Activated naive CD4-positive, alpha-beta T cell (primary cell): Measurements from ENCODE around the gene PSMB11.

ENCODE experiments used
- DNase-seq, 4 experiments: peaks; one replicate each; lab custom pipeline; 2025; lab: John Stamatoyannopoulos, UW

Gene PSMB11

DNA sequence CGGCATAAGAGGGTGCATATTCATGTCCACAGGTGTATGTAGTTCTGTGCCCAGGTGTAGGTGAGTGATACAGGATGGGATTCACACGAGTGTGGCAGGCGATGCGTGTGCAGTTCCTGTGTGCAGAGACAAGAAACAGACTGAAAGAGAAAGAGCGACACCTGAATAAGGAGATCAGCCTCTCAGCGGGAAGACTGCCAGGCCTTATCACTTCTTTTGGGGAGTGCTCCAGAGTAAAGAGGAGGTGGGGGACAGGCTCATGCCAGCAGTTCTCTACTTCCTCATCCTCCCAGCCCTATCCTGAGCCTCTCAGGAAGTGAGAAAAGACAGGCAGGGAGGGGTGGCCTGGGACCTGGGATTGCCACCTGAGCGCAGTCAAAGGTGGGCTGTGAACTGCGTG, 2.8 kb downstream of the PSMB11 start:
- no peak for DNase-seq

DNA sequence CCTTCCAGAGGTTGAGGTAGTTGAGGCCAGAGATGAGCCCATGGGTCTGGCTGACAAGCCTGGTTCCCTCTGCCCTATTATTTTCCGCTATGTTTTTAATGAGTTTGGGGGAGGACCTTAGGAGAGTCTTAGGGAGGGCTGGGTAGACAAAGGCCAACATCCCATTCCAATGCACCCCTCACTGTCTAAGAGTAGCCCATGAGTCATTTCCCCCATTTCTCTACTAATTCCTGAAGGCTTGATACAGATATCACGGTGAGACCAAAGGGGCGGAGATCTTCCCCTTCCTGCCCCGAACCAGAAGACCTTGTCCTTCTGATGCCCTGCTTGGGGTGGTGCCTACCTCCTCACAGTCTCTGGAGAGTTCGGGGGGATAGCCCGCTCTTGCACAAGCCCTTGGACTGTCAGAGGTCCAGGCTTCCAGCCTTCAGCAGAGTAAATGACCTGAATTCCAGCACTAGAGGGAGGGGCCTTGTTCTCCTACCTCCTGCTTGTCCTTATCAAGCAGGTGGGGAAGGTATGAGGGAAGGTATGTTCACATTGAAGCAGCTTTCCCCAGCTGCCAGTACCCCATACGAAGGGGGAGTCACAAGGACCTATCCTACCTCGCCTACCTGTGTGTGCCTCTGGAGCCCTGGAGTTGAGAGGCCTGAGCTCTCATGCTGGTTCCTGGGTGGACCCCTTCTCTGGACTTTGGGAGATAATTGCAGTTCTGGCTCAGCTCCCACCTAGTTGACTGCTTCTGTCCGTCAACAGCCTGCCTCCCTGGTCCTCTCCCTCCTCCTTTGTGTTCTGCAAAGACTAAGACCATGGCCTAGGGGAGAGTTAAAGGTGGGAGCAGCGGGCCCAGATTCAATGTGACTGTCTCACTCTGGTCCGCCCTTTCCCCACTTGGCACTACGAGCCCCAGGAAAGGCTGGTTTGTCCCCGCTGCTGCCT, 3.7 kb downstream of the PSMB11 start:
- no peak for DNase-seq

DNA sequence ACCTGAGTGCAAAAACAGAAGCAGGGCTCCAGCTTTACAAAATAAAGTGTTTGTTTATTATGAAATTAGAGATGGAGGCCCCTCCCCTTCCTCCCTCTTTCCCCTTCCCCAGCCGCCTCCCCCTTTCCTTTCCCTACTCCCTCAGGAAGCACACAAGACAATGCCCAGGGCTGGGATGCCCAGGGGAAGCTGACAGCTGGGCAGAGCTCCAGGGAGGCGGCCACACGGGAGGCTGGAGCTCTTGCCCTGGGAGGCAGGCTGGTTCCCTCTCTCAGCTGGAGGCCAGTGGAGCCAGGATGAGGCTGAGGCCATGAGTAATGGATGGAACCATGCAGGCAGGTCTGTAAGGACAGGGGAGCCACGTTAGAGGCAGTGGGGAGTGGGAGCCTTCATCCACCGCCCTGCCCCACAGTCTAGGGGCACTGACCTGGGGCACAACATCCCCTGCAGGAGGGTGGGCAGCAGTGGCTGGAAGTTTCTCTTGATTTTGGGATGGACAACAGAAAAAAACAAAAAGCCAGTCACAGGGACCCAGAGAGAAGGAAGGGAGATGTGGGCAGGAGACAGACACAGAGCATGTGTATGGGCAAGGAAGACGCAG, 5.1 kb downstream of the PSMB11 start:
- no peak for DNase-seq

DNA sequence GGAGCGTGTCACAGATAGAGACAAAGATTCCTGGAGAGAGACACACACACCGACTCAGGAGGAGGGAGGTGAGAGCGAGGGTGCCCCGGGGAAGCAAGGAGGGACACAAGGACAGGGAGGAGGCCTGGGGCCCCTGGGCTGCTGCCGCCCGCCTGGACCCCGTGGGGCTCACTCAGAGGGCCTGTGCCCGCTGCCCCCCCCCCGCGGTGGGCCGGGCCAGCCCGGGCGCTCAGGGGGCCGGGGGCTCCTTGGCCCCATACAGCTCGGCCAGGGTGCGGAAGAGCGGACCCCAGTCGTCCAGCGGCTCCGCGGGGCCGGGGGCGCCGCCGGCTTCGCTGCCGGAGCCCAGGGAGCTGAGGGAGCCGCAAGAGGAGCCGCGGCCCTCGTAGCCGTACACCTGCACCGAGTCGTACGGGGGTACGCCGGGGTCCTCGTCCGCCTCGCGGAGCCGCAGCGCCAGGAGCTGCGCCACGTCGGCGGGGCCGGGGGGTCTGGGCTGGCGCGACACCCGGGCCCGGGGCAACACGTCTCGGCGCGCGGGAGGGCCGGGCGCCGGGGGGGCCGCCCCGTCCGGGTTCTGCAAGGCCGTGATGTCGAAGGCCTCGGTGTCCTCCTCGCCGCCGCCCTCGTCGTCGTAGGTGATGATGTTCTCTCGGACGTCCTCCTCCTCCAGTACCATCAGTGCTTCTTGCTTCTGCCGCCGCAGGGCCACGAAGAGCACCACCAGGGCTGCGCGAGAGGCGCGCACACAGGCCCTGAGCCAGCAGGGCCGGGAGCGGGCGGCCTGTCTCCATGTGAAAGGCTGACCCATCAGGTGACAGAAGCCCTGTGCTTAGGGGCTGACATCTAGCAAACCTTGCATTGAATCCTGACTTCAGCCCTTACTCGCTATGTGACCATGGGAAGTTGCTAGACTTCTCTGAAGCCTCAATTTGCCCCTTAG, 6.0 kb downstream of the PSMB11 start:
- DNase-seq = no peak

DNA sequence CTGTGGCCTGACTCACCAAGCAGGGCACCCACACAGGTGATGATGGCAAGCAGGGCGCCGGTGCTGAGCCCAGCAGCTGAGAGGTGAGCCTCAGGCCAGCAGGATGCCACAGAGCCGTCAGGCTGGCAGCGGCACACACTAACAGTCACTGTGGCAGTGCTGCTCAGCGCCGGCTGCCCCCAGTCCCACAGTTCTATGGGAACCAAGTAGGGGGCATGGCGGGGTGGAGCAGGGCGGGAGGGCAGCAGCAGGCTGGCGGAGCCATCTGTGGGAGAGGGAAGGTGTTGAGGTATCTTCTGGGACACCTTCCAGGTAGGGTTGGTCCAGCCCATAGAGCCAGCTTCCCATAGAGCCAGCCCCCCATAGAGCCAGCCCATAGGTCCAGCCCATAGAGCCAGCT, 7.0 kb downstream of the PSMB11 start:
- DNase-seq = no peak

- DNase-seq = no peak
Measured at GRCh38 chr14:23051141-23052057, 9.4 kb downstream of the PSMB11 start.

- DNase-seq = no peak
Measured at GRCh38 chr14:23052182-23052623, 10.2 kb downstream of the PSMB11 start.

- no peak for DNase-seq
Measured at GRCh38 chr14:23052671-23053070, 10.7 kb downstream of the PSMB11 start.

GRCh38 chr14:23053426-23053825, 11.4 kb downstream of the PSMB11 start:
- no peak for DNase-seq

DNA sequence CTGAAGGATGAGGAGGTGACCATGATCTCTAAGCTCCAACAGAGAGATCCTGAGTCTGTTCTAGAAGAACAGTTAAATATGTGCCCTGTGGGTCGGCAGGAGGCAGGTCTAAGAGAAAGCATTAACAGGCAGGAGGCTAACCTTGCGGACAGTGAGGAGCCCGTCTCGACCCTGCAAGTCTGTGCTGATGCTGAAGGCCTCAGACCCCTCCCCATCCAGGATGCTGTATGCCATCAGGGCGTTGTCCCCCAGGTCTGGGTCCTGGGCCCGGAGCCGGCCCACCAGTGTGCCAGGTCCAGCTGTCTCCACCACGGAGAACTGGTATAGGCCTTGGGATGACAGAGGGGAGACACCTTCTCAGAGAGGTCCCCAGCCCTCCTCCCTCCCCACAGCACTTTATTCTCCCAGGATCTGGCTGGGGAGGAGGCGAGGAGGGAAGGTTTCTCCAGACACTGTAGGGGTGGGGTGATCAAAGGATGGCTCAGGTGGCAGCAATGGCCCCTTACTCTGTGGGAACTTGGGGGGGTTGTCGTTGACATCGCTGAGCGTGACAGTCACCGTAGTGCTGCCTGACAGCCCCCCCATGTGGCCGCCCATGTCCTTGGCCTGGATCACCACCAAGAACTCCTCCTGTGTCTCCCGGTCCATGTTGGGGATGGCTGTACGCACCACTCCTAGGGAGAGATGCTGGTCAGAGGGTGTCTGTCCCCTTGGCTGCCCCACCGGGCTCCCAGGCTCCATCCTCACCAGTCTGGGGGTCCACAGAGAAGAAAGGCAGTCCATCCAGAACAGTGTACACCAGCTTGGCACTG, 12.2 kb downstream of the PSMB11 start:
- no peak for DNase-seq

DNA sequence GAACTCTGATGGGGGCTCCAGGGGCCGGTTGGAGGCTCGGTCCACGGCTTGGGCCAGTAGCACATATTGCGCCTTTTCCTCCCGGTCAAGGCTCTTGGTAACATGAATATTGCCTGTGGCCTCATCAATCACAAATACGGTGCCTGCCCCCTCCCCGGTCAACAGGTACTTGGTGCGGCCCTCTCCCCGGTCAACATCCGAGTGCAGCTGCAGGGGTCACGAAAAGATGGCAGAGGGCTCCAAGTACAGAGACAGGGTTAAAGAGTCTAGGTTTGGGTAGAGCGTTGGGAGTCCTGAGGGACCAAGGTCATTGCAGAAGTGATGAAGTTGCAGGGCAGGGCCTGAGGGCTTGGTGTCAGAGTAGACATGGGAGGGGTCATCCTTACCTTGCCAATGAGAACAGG, 13.1 kb downstream of the PSMB11 start:
- DNase-seq = no peak

DNA sequence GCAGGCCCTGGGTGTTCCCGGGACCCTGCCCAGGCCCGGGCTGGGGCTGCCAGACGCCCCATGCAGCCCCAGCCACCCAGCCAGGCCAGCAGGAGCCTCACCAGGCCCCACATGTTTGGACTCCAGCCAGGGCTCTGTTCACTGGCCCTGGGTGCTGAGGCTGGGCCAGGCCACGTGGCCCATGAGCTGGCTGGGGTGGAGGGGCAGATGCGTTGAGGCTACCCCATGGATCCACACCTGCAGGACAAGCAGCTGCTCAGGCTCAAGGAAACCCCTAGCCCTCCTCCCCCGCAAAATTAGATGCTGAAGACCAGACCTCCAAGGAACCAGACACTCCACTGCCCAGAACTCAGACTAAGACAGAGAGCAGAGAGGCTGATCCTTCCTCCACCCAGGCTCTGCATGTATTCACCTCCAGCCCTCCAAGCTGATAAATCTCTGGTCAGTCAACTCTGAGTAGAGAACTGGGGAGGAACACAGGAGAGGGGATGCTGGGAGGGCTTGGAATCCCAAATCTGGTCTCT, 13.7 kb downstream of the PSMB11 start:
- DNase-seq = no peak

- no peak for DNase-seq
Measured at GRCh38 chr14:23056145-23056955, 14.3 kb downstream of the PSMB11 start.

DNA sequence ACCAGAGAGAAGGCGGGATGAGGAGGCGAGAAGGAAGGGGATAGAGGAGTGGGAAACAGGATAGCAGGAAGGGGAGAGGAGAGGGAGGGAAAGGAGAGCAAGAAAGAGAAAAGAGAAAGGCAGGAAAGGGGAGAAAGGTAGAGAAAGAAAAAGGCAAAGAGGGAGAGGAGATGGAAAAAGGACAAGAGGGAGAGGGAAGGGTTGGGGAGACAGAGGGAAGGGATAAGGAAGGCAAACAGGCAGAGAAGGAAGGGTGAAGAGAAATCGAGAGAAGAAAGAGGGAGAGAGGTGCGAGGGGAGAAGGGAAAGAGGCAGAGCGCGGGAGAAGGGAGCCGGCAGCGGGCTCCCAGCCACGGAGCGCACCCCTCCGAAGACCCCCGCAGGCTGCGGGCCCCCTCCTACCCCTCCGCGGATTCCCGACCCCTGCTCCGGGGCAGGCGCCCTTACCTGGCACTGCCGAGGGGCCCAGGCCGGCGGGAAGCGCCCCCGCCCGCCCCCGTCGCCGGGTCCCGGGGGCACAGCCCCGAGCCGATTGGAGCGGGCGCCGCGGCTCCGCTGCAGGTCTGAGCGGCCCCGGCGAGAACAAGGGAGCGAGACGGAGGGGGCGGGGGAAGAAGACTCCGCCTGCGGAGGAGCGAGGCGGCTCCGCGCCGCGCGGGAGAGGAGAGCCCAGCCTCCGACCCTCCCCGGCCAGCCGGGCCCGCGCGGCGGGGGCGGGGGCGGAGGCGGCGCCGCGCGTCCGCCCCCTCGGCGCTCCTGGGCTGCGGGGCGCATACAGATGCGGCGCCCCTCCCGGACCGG, 15.1 kb downstream of the PSMB11 start, which contains the start of gene CDH24:
Gene CDH24 (minus strand): TSS at position 565 of the 801 bp plus-strand sequence. CDS start 1,787 bp downstream, outside the sequence.
- no peak for DNase-seq

DNA sequence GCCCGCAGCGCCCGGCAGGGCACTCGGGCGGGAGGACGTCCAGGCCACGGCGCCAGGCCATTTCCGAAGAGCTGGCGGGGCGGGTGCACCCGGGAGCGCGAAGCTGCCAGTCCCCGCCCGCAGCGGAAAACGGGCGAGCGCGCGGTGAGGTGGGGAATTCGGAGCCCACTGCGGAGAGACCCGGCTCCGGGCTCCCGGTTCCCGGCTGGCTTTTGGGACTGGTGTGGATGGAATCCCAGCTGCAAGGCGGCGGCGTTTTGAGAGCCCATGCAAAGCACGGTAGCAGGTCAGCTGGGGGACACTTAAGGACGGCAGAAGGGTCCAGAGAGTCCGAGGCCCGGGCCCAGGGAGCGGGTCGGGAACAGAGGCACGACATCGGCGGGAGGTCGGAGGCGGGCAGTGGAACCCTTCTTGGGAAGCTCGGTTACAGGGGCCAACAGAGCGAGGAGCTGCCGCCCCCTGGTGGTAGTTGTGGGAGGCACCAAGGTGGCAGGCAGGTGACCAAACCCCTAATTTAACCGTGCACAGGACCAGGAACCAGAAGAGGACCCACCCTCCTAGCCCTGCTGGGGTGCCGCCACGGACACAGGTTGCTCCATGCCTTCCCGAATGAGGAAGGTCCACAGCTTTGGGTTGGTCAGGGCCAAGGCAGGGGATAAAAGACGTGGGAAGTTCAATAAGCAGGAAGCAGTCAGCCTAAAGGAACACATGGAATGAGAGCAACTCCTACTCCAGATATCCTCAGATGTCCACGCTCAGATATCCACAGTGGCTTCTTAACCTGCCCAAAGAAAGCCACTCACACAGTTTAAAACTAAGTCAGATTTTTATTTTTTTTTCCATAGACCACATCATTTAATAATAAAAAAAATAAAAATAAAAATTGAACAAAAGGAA, 16.0 kb downstream of the PSMB11 start:
- DNase-seq = no peak

- no peak for DNase-seq
Measured at GRCh38 chr14:23058654-23059504, 16.9 kb downstream of the PSMB11 start.
